Mucosa of descending colon (tissue), 3 donors: ENCODE measurements around the gene ADGRL4. TPM values are rescaled to one million over a fixed set of nuclear protein-coding genes. Genes with fewer than 3 reads are reported as not detected.
"Not testable (repeated sequence)": the region's sequence is repeated elsewhere in the genome, so short reads cannot be mapped to it uniquely, and the experiment has no call there.

Experiments used
- ATAC-seq: fragments of 200-7000 bp; cut with Tn5 transposase; one replicate; pipeline ENCODE4 v1.9.1; 2020; ENCODE audit warnings: mild to moderate bottlenecking, moderate library complexity
- DNase-seq, 3 donors: peaks; one replicate each; pipeline ENCODE4 v3.0.0-alpha.2; 2020
- H3K36me3 ChIP-seq: fragments of 200-600 bp; one replicate; pipeline ENCODE4 v1.8.0; 2021; ENCODE audit warnings: low read depth, mild to moderate bottlenecking
- H3K4me1 ChIP-seq: fragments of 200-600 bp; one replicate; pipeline ENCODE4 v1.8.0; 2021; ENCODE audit warnings: low read depth, mild to moderate bottlenecking
- H3K4me3 ChIP-seq: fragments of 200-600 bp; one replicate; pipeline ENCODE4 v1.8.0; 2021; ENCODE audit warnings: mild to moderate bottlenecking
- H3K9me3 ChIP-seq: fragments of 200-600 bp; one replicate; pipeline ENCODE4 v1.8.0; 2021; ENCODE audit warnings: mild to moderate bottlenecking
- CTCF ChIP-seq: fragments of 200-600 bp; IDR thresholded peaks from one replicate; pipeline ENCODE4 v1.8.0; 2022; ENCODE audit warnings: antibody characterized with exemption, mild to moderate bottlenecking
- intact Hi-C, 2 donors: fragments of 100-400 bp; cut with DNase I in 1 of 2; cut with micrococcal nuclease in 1 of 2; formaldehyde crosslinking; loops; one replicate each; pipeline versions ENCODE4 v1.11.0 to v1.11.1; 2022; cut with DNase I, micrococcal nuclease
- total RNA-seq, 3 donors: library from RNA; stranded (reverse); fragmentation: NEBNext Ultra II Directional in 2 of 3; extraction: Animal tissue kit (Norgen Biotek cat#: 25700) in 2 of 3; gene quantifications; one replicate each; pipeline versions ENCODE4 v1.2.1 to v1.2.4, GENCODE V29; 2021 to 2023
- donor health status: DM: no; HTN: no; CAD: no; lungs with moderate emphysema.
- donor health status: DM: no; HTN: no; CAD: no.
- donor health status: DM: no; HTN: yes; CAD: no.

ADGRL4 gene
- total RNA-seq, 3 donors from 2014 or later = 1.7 to 5.3 (median 4.6) TPM

GRCh38 chr1:78972723-78973122 is 33.8 kb downstream of the ADGRL4 start:
- no peak for TF ChIP-seq CTCF
- Histone ChIP-seq H3K36me3 (no peaks in the 10 kb centered on the region), H3K9me3 (peaks cover 14% of the 10 kb centered on the region), H3K4me1 (no peaks in the 10 kb centered on the region), H3K4me3 (no peak overlapping the region)
- ATAC-seq = no peak
- no peak for DNase-seq
- intact Hi-C loops = no loop called here

GRCh38 chr1:78967091-78967490 is 39.4 kb downstream of the ADGRL4 start:
- H3K4me1 ChIP-seq, intact Hi-C loops, ATAC-seq, H3K4me3 ChIP-seq, H3K36me3 ChIP-seq, DNase-seq: not testable (repeated sequence)
- H3K9me3 ChIP-seq = peaks cover 27% of the 10 kb centered on the region

- intact Hi-C loops = no loop called here
- ATAC-seq = no peak
- H3K4me1 ChIP-seq = no peaks in the 10 kb centered on the region
- H3K9me3 ChIP-seq = peaks cover 3% of the 10 kb centered on the region
- no peak overlapping the region for H3K4me3 ChIP-seq
- no peak for DNase-seq
- H3K36me3 ChIP-seq = no peaks in the 10 kb centered on the region
- no peak for TF ChIP-seq CTCF
These were observed 47.8 kb downstream of the ADGRL4 start for GRCh38 chr1:78958711-78959110.

- ATAC-seq = no peak
- Histone ChIP-seq H3K9me3 (no peaks in the 10 kb centered on the region), H3K36me3 (no peaks in the 10 kb centered on the region), H3K4me1 (no peaks in the 10 kb centered on the region), H3K4me3 (no peak overlapping the region)
- no peak for TF ChIP-seq CTCF
- intact Hi-C loops = no loop called here
- DNase-seq = no peak
These were observed 55.7 kb downstream of the ADGRL4 start for GRCh38 chr1:78950826-78951225.

- H3K9me3 ChIP-seq = no peaks in the 10 kb centered on the region
- no peaks in the 10 kb centered on the region for H3K36me3 ChIP-seq
- TF ChIP-seq CTCF = no peak
- intact Hi-C loops = no loop called here
- no peak for ATAC-seq
- no peaks in the 10 kb centered on the region for H3K4me1 ChIP-seq
- H3K4me3 ChIP-seq = no peak overlapping the region
- DNase-seq = no peak
These were observed 57.3 kb downstream of the ADGRL4 start for GRCh38 chr1:78949227-78949626.

- DNase-seq (no peak), ATAC-seq (no peak)
- Histone ChIP-seq H3K4me3 (no peak overlapping the region), H3K9me3 (no peaks in the 10 kb centered on the region), H3K4me1 (no peaks in the 10 kb centered on the region), H3K36me3 (no peaks in the 10 kb centered on the region)
- no peak for TF ChIP-seq CTCF
- intact Hi-C loops = no loop called here
These were observed 87.4 kb downstream of the ADGRL4 start for GRCh38 chr1:78919150-78919549.
